Thyroid gland (tissue), 4 donors: ENCODE results near the gene MTHFS. TPM values are rescaled to one million over a fixed set of nuclear protein-coding genes. Genes with fewer than 3 reads are reported as not detected.

ENCODE experiments used
- DNase-seq, 2 donors: peaks; one replicate each; pipeline ENCODE4 v3.0.0-alpha.2; 2019
- H3K27ac ChIP-seq, 3 donors: fragments of 200-600 bp; sonication (generic); 1 replicate in 2 of 3; 2 replicates in 1 of 3; pipeline ENCODE4 v1.5.1; 2016 to 2019; ENCODE audit warnings: mild to moderate bottlenecking in 1 of 3, moderate library complexity in 1 of 3
- H3K27me3 ChIP-seq: fragments of 200-600 bp; sonication (generic); one replicate; pipeline ENCODE4 v1.5.1; 2019
- H3K36me3 ChIP-seq, 2 donors: fragments of 200-600 bp; sonication (generic); one replicate each; pipeline ENCODE4 v1.5.1; 2016 to 2019
- H3K4me1 ChIP-seq, 2 donors: fragments of 200-600 bp; sonication (generic); one replicate each; pipeline ENCODE4 v1.5.1; 2017 to 2019
- H3K4me3 ChIP-seq, 3 donors: fragments of 200-600 bp; sonication (generic); replicated peaks in 1 of 3; 1 replicate in 2 of 3; 2 replicates in 1 of 3; pipeline ENCODE4 v1.5.1; 2016; ENCODE audit warnings: mild to moderate bottlenecking in 1 of 3
- H3K9me3 ChIP-seq: fragments of 200-600 bp; sonication (generic); one replicate; pipeline ENCODE4 v1.5.1; 2017
- CTCF ChIP-seq, 6 experiments: fragments of 200-600 bp in 3 of 6; fragments of 450-650 bp in 3 of 6; sonication (generic) in 3 of 6; IDR thresholded peaks; one replicate each; pipeline ENCODE4 v1.5.1; 2016 to 2019; ENCODE audit warnings: antibody characterized with exemption in 6 of 6, mild to moderate bottlenecking in 2 of 6, inconsistent platforms in 1 of 6, moderate library complexity in 1 of 6
- POLR2A ChIP-seq, 2 donors: fragments of 450-650 bp; IDR thresholded peaks; one replicate each; pipeline ENCODE4 v1.6.1; 2017; ENCODE audit warnings: antibody characterized with exemption in 2 of 2, mild to moderate bottlenecking in 2 of 2, moderate library complexity in 1 of 2
- WGBS, 2 donors: methylation state at CpG; one replicate each; pipeline ENCODE4 v1.1.5; 2017; 5-methylcytosine and 5-hydroxymethylcytosine counted together
- intact Hi-C: fragments of 100-400 bp; cut with DNase I; formaldehyde crosslinking; loops from one replicate; pipeline ENCODE4 v1.15.1; 2023
- small RNA-seq: library from RNA; depleted of rRNA; stranded (forward); fragments of <200 nt; gene quantifications from one replicate; pipeline ENCODE3, GENCODE V24; 2016
- total RNA-seq, 4 donors: library from RNA; depleted of rRNA; stranded (reverse); fragments of >200 nt; gene quantifications; one replicate each; pipeline ENCODE4 v1.2.3, GENCODE V29; 2016

Gene MTHFS
- total RNA-seq, 4 donors from 2014 or later, result 18.2 to 29.5 (median 23.5) TPM

GRCh38 chr15:79811406-79812405, 85.1 kb downstream of the MTHFS start:
- Histone ChIP-seq H3K36me3 (no peaks in the 10 kb centered on the region), H3K27ac (no peak overlapping the region), H3K4me3 (no peak overlapping the region), H3K4me1 (peaks cover 18 to 20% of the 10 kb centered on the region in 2 donors), H3K27me3 (no peaks in the 10 kb centered on the region), H3K9me3 (no peaks in the 10 kb centered on the region)
- TF ChIP-seq CTCF (IDR thresholded peaks at IDR 0.05) (no peak), POLR2A (IDR thresholded peaks at IDR 0.05) (no peak)
- DNase-seq, result peak; percentile 93
- intact Hi-C loops, result no loop called here
- WGBS, 2 donors, result 30 to 35% methylated on average over 15 of the region's 15 CpGs

- Histone ChIP-seq H3K27ac (no peak overlapping the region), H3K27me3 (no peaks in the 10 kb centered on the region), H3K4me3 (no peak overlapping the region), H3K36me3 (no peaks in the 10 kb centered on the region), H3K9me3 (no peaks in the 10 kb centered on the region), H3K4me1 (no peaks in the 10 kb centered on the region)
- WGBS, 2 donors, result 94 to 100% methylated on average over 2 of the region's 2 CpGs
- intact Hi-C loops, result no loop called here
- TF ChIP-seq CTCF (IDR thresholded peaks at IDR 0.05) (no peak), POLR2A (IDR thresholded peaks at IDR 0.05) (no peak)
- DNase-seq, result no peak
Measured at GRCh38 chr15:79804838-79805237, 92.0 kb downstream of the MTHFS start.

GRCh38 chr15:79798311-79798710, 98.5 kb downstream of the MTHFS start:
- 86 to 87% methylated on average over 2 of the region's 2 CpGs for WGBS, 2 donors
- intact Hi-C loops, result no loop called here
- H3K4me1 ChIP-seq, result no peaks in the 10 kb centered on the region
- H3K27me3 ChIP-seq, result no peaks in the 10 kb centered on the region
- H3K36me3 ChIP-seq, result no peaks in the 10 kb centered on the region
- no peak for DNase-seq
- H3K4me3 ChIP-seq, result no peak overlapping the region
- no peaks in the 10 kb centered on the region for H3K9me3 ChIP-seq
- no peak overlapping the region for H3K27ac ChIP-seq
- TF ChIP-seq POLR2A (IDR thresholded peaks at IDR 0.05) (no peak), CTCF (IDR thresholded peaks at IDR 0.05) (no peak)

Small RNAs within 50 kb of the gene (small RNA-seq; reads per million reads assigned to genes)
- gene RNU6-667P, result not detected

Other genes with a start within 250 kb of the MTHFS start
- 1 to 10 TPM in 2 of 4 donors, under 1 TPM in 1, not detected in 1; 0.83 to 4.7 (median 2.0) TPM for gene BCL2A1, start 74.2 kb upstream of the MTHFS start, total RNA-seq
- 100 to 1,000 TPM; 215 to 324 (median 226) TPM for gene ZFAND6, start 162.7 kb upstream of the MTHFS start, total RNA-seq